Stimulated activated CD8-positive, alpha-beta memory T cell treated with anti-CD3 and anti-CD28 coated beads, Interleukin-15, amount 100 ng/mL, for 48 hours (primary cell): ENCODE results near the gene PXMP4.
A peak's percentile ranks its signal among the peaks of the same experiment; 100 is the strongest.
"Not testable (repeated sequence)": the region's sequence is repeated elsewhere in the genome, so short reads cannot be mapped to it uniquely, and the experiment has no call there.

ENCODE experiments used
- DNase-seq, 2 donors: peaks; one replicate each; pipeline ENCODE4 v3.0.0-alpha.2; 2020; ENCODE audit warnings: low read depth in 2 of 2

The PXMP4 gene

DNA sequence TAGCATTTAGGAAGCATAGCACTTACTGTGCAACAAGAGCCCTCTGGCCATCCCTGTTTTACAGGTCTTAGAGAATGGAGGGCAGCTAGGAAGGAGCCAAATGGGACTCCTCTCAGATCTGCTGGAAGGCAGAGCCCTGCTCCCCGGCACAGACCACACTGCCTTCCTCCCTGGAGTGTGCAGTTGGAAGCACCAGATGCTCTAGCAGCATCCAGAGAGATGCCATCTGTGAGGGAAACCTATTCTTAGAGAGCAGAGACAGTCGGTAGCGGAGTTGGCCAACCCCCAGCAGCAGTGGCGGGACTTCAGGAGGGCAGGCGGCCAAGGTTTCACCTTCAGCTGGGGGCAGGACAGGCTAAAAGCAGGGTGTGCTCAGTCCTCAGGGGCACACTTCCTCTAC is 17.2 kb downstream of the PXMP4 start:
- no peak for DNase-seq

DNA sequence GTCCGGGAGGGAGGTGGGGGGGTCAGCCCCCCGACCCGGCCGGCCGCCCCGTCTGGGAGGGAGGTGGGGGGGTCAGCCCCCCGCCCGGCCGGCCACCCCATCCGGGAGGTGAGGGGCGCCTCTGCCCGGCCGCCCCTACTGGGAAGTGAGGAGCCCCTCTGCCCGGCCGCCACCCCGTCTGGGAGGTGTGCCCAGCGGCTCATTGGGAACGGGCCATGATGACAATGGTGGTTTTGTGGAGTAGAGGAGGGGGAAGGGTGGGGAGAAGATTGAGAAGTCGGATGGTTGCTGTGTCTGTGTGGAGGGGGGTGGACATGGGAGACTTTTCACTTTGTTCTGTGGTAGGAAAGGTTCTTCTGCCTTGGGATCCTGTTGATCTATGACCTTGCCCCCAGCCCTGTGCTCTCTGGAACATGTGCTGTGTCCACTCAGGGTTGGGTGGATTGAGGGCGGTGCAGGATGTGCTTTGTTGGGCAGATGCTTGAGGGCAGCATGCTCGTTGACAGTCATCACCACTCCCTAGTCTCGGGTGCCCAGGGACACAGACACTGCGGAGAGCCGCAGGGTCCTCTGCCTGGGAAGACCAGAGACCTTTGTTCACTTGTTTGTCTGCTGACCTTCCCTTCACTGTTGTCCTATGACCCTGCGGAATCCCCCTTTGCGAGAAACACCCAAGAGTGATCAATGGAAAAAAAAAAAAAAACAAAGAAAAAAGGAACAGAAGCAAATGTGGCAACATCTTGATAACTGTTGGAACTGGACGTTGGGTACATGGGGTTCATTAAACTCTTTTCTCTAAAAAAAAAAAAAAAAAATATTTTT is 18.3 kb downstream of the PXMP4 start:
- no peak for DNase-seq

DNA sequence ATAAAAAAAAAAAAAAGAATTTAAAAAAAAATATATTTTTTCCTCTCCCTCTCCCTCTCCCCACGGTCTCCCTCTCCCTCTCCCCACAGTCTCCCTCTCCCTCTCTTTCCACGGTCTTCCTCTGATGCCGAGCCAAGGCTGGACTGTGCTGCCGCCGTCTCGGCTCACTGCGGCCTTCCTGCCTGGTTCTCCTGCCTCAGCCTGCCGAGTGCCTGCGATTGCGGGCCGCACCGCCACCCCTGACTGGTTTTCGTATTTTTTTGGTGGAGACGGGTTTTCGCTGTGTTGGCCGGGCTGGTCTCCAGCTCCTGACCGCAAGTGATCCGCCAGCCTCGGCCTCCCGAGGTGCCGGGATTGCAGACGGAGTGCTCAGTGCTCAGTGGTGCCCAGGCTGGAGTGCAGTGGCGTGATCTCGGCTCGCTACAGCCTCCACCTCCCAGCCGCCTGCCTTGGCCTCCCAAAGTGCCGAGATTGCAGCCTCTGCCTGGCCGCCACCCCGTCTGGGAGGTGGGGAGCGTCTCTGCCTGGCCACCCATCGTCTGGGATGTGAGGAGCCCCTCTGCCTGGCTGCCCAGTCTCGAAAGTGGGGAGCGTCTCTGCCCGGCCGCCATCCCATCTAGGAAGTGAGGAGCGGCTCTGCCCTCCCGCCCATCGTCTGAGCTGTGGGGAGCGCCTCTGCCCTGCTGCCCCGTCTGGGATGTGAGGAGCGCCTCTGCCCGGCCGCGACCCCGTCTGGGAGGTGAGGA is 19.2 kb downstream of the PXMP4 start:
- DNase-seq, result not testable (repeated sequence)

- not testable (repeated sequence) for DNase-seq
These were observed 21.1 kb downstream of the PXMP4 start for GRCh38 chr20:33698966-33699365.

DNA sequence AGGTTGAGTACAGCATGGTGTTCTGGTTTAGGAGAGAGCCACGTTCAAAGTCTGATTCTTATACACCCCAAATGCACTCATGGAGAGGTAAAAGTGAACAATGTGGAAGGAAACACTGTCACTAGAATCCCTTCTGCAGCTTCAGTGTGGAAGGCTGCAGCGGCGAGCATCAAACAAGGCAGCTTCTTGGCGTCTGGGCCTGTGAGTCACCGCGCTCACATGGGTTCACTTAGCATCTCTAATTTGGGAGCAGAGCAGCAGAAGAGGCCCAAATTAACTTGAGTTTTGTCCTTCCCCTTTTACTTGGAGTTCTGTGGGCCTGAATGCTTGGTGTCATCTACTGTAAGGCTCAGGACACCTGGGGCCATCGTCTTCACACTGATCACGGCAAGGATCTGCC is 23.0 kb downstream of the PXMP4 start:
- no peak for DNase-seq

- no peak for DNase-seq
These were observed 23.7 kb downstream of the PXMP4 start for GRCh38 chr20:33696448-33696847.

- DNase-seq, result no peak
These were observed 25.5 kb downstream of the PXMP4 start for GRCh38 chr20:33694639-33695012.

DNA sequence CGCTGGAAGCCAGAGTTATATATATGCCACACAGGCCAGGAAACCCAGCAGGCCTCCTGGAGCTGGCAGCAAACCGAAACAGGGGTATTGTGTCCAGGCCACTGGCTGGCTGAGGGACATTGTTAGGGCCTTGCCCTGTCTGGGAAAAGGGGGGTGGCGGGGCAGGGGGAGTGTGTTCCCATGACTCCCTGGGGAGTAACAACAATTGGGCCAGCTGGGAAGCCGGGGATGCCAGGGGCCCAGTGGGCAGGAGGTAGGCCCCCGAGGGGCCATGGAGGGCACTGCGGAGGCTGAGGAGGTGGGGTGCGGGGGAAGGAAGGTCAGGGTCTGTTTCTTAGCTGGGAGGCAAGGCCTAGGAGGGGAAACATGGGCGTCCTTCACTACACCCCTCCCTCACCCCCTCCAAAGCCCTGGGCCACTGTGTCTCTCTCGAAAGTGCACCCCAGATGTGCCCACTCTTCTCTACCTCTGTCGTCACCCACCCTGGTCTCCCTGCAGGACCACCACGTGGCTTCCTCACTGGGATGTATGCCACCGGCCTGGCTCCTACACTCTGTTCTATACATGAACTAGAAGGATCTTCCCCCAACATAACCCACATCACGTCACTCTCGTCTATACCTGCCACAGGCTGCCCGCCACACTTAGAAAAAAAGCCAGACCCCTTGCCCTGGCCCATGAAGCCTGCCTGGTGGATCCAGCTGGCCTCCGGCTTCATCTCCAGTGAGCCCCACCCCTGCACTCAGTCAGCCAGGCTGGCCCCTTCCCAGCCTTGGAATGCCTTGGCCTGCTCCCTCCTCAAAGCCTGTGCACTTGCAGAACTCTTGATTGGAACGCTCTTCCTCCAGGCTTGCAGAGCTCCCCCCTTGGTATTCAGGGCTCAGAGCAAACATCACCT is 26.1 kb downstream of the PXMP4 start:
- DNase-seq, result no peak

- no peak for DNase-seq
These were observed 26.8 kb downstream of the PXMP4 start for GRCh38 chr20:33693289-33693688.

- peak; percentile 57 to 58 for DNase-seq
These were observed 30.1 kb downstream of the PXMP4 start for GRCh38 chr20:33689973-33690372.

GRCh38 chr20:33689493-33689892 is 30.6 kb downstream of the PXMP4 start:
- no peak for DNase-seq

- DNase-seq, result no peak
These were observed 31.1 kb downstream of the PXMP4 start for GRCh38 chr20:33688938-33689424.

- DNase-seq, result no peak
These were observed 31.8 kb downstream of the PXMP4 start for GRCh38 chr20:33687993-33688937.

DNA sequence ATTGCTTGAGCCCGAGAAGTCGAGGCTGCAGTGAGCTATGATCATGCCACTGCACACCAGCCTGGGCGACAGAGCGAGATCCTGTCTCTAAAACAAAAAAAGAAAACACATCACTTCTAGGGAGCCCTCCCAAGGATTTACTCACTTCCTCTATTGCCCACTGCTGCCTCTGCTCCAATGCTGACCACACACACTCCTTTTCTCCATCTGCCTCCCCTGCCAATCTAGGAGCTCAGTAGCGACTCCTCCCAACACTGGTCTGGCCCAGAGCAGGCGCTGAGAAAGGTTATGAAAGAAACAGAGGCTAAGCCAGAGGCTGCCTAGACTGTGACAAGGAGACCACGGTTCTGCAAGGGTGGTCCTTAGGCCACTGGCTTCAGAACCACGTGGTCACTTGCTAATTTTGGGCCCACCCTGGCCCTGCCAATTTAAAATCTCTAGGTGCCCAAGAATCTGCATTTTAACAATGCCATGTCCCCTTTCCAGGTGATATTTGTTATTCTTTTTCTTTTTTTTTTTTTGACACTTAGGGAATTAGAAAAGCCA is 32.7 kb downstream of the PXMP4 start:
- DNase-seq, result no peak

DNA sequence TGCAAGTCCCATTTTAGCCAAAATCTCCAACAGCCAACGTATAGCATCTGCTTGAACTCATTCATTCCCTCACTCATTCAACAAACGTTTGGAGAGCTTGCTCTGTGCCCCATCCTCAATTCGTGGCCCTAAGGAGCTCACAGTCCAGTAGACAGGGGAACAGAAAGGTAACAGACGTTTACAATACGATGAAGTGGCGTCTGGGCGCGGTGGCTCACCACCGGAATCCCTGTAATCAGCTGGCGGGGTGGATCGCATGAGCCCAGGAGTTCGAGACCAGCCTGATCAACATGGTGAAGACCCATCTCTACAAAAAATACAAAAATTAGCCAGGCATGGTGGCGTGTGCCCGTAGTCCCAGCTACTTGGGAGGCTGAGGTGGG is 33.1 kb downstream of the PXMP4 start:
- DNase-seq, result no peak

DNA sequence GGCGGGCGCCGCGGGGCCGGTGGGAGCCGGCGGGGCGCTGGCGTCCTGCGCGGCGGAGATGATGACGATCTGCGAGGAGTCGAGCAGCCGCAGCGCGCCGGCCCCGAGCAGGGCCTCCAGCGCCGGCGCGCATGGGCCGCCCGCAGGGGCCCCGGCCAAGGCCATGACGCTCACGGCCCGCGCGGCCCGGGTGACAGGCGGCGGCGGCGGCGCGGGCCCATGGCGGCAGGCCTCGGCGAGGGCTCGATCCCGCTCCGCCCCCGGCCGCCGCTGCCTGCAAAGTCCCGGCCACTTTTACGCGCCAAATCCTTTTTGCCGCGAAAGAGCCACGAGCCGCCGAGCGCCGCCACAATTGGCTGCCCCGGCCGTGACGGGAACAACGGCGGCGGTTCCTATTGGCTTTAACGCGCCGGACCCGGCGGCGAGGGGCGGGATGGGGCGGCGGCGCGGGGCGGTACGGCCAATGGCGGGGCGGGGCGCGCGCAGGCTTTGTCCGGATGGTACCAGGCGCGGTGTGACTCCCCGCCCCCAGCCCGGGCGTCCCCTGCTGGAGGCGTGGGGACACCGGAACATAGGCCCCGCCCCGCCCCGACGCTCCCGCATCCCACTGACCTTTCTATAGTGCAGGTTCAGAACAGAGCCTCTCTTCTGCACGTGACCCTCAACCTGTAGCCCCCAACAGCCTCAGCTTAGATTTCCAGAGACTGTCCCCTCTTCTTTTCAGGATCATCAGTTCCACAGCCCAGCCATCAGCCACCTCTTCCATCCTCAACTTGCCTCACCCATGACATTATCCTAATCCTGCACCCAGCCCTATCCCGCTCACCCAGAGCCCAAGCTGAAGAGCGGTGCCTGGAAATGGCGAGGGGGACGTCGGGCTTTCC is 33.8 kb downstream of the PXMP4 start, which contains the start of gene E2F1:
Gene E2F1, minus strand, starts transcription at position 286 of the 884 bp plus-strand sequence. Its CDS starts 121 bp downstream, at position 165.
- DNase-seq, result peak; percentile 95 to 96

DNA sequence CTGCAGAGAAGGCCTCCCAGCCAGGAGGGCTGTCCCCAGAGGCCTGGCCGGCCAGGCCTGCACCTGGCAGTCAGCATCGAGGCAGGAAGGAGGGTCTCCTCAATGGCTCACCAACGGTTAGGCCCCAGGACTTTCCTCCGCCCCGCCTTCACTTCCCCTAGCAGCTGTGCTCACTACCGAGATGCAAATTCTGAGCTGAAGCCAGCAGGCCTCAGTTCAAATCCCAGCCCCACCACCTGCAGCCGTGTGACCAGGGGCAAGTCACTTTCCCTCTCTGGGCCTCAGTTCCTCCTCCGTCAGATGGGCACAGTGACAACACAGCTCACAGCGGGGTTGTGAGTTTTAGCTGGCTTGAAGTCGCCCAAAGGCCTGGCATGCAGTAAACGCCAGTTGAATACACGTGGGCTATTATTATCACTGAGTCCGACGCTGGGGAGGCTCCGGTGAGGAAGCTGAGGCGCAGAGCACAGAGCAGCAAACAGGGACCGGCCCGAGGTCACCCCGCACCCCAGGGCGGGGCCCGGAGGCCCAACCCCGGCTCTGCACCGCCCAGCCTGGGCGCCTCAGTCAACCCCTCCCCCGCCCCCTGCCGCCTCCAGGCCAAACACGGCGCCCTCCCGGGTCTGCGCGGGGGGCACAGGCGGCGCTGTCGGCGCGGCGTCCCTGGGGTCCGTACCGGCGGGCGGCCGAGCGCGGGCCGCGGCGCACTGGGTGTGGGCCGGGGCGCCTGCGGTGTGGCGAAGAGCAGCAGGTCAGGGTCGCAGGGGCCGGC is 34.6 kb downstream of the PXMP4 start:
- DNase-seq, result peak; percentile 67 to 68

GRCh38 chr20:33684533-33685327 is 35.4 kb downstream of the PXMP4 start:
- no peak for DNase-seq
